Measurements from ENCODE around the gene GLIPR1L1.

DNA sequence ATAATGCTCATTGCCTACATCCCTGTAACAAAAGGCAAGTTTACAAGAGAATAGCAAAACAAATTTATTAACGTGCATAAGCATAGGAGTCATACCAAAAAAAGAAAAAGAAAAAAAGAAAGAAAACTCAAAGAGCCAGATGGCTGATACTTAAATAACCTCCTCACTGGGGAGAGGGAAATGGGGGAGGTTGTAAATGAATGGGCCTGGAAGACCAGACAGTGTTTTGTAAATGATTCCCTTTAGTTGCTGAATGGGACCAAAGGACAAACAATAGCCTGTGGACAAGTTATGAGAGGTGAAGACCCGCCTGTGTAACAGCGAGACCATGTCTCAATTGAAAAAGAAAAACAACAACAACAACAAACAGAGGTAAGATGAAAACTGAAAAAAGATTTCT lies 39.7 kb upstream of the GLIPR1L1 start:
- TF ChIP-seq, protein P1, sequence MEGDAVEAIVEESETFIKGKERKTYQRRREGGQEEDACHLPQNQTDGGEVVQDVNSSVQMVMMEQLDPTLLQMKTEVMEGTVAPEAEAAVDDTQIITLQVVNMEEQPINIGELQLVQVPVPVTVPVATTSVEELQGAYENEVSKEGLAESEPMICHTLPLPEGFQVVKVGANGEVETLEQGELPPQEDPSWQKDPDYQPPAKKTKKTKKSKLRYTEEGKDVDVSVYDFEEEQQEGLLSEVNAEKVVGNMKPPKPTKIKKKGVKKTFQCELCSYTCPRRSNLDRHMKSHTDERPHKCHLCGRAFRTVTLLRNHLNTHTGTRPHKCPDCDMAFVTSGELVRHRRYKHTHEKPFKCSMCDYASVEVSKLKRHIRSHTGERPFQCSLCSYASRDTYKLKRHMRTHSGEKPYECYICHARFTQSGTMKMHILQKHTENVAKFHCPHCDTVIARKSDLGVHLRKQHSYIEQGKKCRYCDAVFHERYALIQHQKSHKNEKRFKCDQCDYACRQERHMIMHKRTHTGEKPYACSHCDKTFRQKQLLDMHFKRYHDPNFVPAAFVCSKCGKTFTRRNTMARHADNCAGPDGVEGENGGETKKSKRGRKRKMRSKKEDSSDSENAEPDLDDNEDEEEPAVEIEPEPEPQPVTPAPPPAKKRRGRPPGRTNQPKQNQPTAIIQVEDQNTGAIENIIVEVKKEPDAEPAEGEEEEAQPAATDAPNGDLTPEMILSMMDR (IDR thresholded peaks at IDR 0.05 in 4 of 5, conservative IDR thresholded peaks at IDR 0.05 in 1 of 5) = no peak
- no peak for TF ChIP-seq POLR2A (IDR thresholded peaks at IDR 0.05)
